Endothelial cell of umbilical vein (primary cell): ENCODE results near the gene SIAH3. TPM values are rescaled to one million over a fixed set of nuclear protein-coding genes. Genes with fewer than 3 reads are reported as not detected.
A peak's percentile ranks its signal among the peaks of the same experiment; 100 is the strongest.

Experiments used
- BruUV-seq: library from RNA; stranded (reverse); fragments of 400-500 nt; replicated peaks from 2 replicates; lab custom pipeline; 2021; lab: Mats Ljungman, UMichigan
- CTCF ChIA-PET: fragments of 300-600, 350-600 bp; sonication (Branson Sonifier 250); formaldehyde crosslinking; loops from one replicate; lab custom pipeline; 2021; ENCODE audit warnings: antibody characterized with exemption, inconsistent platforms; lab: Charles Lee
- POLR2A ChIA-PET: fragments of 300-600, 350-600 bp; sonication (Branson Sonifier 250); formaldehyde crosslinking; loops from one replicate; lab custom pipeline; 2021; ENCODE audit warnings: antibody characterized with exemption, inconsistent platforms; lab: Charles Lee
- DNase-seq: peaks from one replicate; pipeline ENCODE4 v3.0.0-alpha.2; 2011; ENCODE audit warnings: low read depth, low spot score
- FAIRE-seq: peaks from 2 replicates; lab custom pipeline; 2011; peaks lifted over from hg19 to GRCh38; lab: Jason Lieb, UNC
- H2AFZ ChIP-seq: 2 replicates; pipeline ENCODE4 v1.6.0; 2012; ENCODE audit warnings: low read depth, low read length, control low read depth, inconsistent platforms
- H3K27ac ChIP-seq: 2 replicates; pipeline ENCODE4 v1.5.1; 2011; ENCODE audit warnings: low read depth, mild to moderate bottlenecking, control low read depth, low read length, moderate library complexity; ENCODE audit not compliant: insufficient read depth
- H3K27me3 ChIP-seq, 2 experiments: 2 replicates each; pipeline versions ENCODE4 v1.6.0 to v1.6.1; 2011; ENCODE audit warnings: low read length in 2 of 2, mixed read lengths in 1 of 2; ENCODE audit not compliant: control insufficient read depth in 2 of 2, insufficient read depth in 2 of 2
- H3K36me3 ChIP-seq, 2 experiments: 2 replicates in 1 of 2; 3 replicates in 1 of 2; pipeline ENCODE4 v1.5.1; 2011; ENCODE audit warnings: low read length in 2 of 2, mild to moderate bottlenecking in 1 of 2, moderate library complexity in 1 of 2; ENCODE audit not compliant: control insufficient read depth in 2 of 2, insufficient read depth in 2 of 2; ENCODE audit errors: extremely low read depth in 1 of 2
- H3K4me1 ChIP-seq: 3 replicates; pipeline ENCODE4 v1.5.1; 2011; ENCODE audit warnings: mild to moderate bottlenecking, low read length; ENCODE audit not compliant: control insufficient read depth, insufficient read depth; ENCODE audit errors: extremely low read depth
- H3K4me2 ChIP-seq: 2 replicates; pipeline ENCODE4 v1.6.1; 2011; ENCODE audit warnings: low read length, control low read depth, mixed read lengths; ENCODE audit not compliant: insufficient read depth
- H3K4me3 ChIP-seq, 3 experiments: fragments of 200-600 bp in 1 of 3; sonication (generic), shearing (Covaris generic) in 1 of 3; replicated peaks in 1 of 3; 2 replicates each; pipeline ENCODE4 v1.5.1; 2011 to 2016; ENCODE audit warnings: control low read depth in 3 of 3, low read length in 3 of 3, mild to moderate bottlenecking in 2 of 3, inconsistent platforms in 1 of 3, low read depth in 1 of 3, moderate library complexity in 1 of 3; ENCODE audit not compliant: insufficient read depth in 1 of 3
- H3K79me2 ChIP-seq: 2 replicates; pipeline ENCODE4 v1.6.0; 2012; ENCODE audit warnings: low read length, inconsistent platforms; ENCODE audit not compliant: control insufficient read depth, insufficient read depth
- H3K9ac ChIP-seq: replicated peaks from 2 replicates; pipeline ENCODE3; 2011; ENCODE audit warnings: low read length, control low read depth; ENCODE audit not compliant: insufficient read depth; ENCODE audit errors: extremely low read depth
- H3K9me1 ChIP-seq: replicated peaks from 3 replicates; pipeline ENCODE4 v1.6.0; 2011; ENCODE audit warnings: mild to moderate bottlenecking, low read length; ENCODE audit not compliant: control insufficient read depth, insufficient read depth; ENCODE audit errors: extremely low read depth
- H3K9me3 ChIP-seq: replicated peaks from 2 replicates; pipeline ENCODE4 v1.5.1; 2012; ENCODE audit warnings: low read length, inconsistent platforms; ENCODE audit not compliant: control insufficient read depth, insufficient read depth
- H4K20me1 ChIP-seq: replicated peaks from 2 replicates; pipeline ENCODE3; 2011; ENCODE audit warnings: mild to moderate bottlenecking, low read length; ENCODE audit not compliant: control insufficient read depth, insufficient read depth; ENCODE audit errors: extremely low read depth
- CTCF ChIP-seq, 2 donors: IDR thresholded peaks; 1 replicate in 1 of 2; 2 replicates in 1 of 2; pipeline ENCODE4 v1.5.1; 2011; ENCODE audit warnings: low read length in 2 of 2, mild to moderate bottlenecking in 2 of 2, moderate library complexity in 2 of 2, control low read depth in 1 of 2, inconsistent platforms in 1 of 2, low read depth in 1 of 2; ENCODE audit not compliant: insufficient read depth in 1 of 2; ENCODE audit errors: extremely low read depth in 1 of 2
- FOS ChIP-seq: IDR thresholded peaks from 2 replicates; pipeline ENCODE4 v1.6.1; 2011; ENCODE audit warnings: mild to moderate bottlenecking, low read length, moderate library complexity, borderline replicate concordance; ENCODE audit not compliant: insufficient read depth
- JUN ChIP-seq: IDR thresholded peaks from 2 replicates; pipeline ENCODE4 v1.6.1; 2011; ENCODE audit warnings: borderline replicate concordance, low read depth; ENCODE audit not compliant: insufficient read length, insufficient read depth
- MAX ChIP-seq: IDR thresholded peaks from 2 replicates; pipeline ENCODE4 v1.6.1; 2011; ENCODE audit not compliant: insufficient read depth, insufficient read length
- dilution Hi-C: fragments of 300-500 bp; cut with MboI; formaldehyde crosslinking; loops from one replicate; pipeline ENCODE4 v1.15.0; 2019; ENCODE audit warnings: low sequenced_read_pairs; ENCODE audit not compliant: extremely low pct_ligation_motif_present
- intact Hi-C: fragments of 100-400 bp; cut with micrococcal nuclease; formaldehyde crosslinking; loops from one replicate; pipeline ENCODE4 v1.10.0; 2022
- polyA plus RNA-seq, 4 experiments: library from polyadenylated mRNA; depleted of rRNA in 3 of 4; stranded (reverse) in 3 of 4; unstranded in 1 of 4; fragments of >200 nt; gene quantifications; 2 replicates each; pipeline versions ENCODE4 v1.2.1 to v1.2.3, GENCODE V29; 2011 to 2012; ENCODE audit warnings: missing spikeins in 1 of 4
- small RNA-seq: library from RNA; depleted of rRNA; stranded (forward); fragments of <200 nt; gene quantifications from one replicate; pipeline ENCODE3, GENCODE V24; 2012; ENCODE audit warnings: low replicate concordance, low read depth; ENCODE audit not compliant: insufficient read depth, insufficient read length
- total RNA-seq: library from RNA; stranded (reverse); gene quantifications from 2 replicates; pipeline ENCODE4 v1.2.3, GENCODE V29; 2021

The SIAH3 gene
- total and polyA plus RNA-seq, 2 donors (not counting 3 experiments of a cell fraction or from before 2014, with no cell fraction given): 0.03 TPM; not detected in 1

DNA sequence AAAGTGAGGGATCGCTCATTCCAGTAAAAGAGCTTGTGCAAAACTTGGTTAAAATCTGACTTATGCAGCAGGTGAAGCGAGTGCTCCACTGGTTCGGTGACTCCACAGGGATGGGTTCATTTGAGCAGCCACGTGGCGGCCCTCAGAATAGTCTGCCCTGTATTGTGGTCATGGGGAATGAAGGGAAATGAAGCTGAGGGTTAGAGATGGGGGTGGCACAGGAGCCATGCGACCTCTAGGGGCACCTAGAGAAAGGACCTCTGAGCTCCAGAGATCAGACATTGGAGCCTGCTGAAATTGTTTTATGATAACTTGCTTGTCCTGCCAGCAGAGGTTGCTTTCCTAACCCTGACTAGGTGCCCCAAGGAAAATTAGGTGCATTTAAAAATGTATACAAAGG lies 122.8 kb downstream of the SIAH3 start:
- dilution Hi-C loops (no loop called here), intact Hi-C loops (loop anchor here (5.0 kb wide), 1 partner anchor 356 kb away; no protein-coding TSS in a partner anchor)
- CTCF ChIA-PET: interaction anchor here (0.6 to 1.0 kb wide), 3 partner anchors 38 to 398 kb away, joined by 3 to 5 read pairs (median 3); no protein-coding TSS in a partner anchor
- no peak overlapping the region for H3K4me2 ChIP-seq
- no peaks in the 10 kb centered on the region for H3K4me1 ChIP-seq
- no peaks in the 10 kb centered on the region for H3K79me2 ChIP-seq
- TF ChIP-seq MAX (no peak), JUN (no peak), CTCF (IDR thresholded peaks at IDR 0.05; ENCODE audit: extremely low read depth in 1 of 2, insufficient read depth in 1 of 2, low read depth in 1 of 2, low read length in 2 of 2) (peak in 1 of 2 donors; percentile 27), FOS (no peak)
- H3K36me3 ChIP-seq: no peaks in the 10 kb centered on the region
- H3K27ac ChIP-seq: no peak overlapping the region
- FAIRE-seq (no peak), DNase-seq (no peak)
- no peak overlapping the region for H3K9ac ChIP-seq
- no peaks in the 10 kb centered on the region for H3K9me3 ChIP-seq
- H2AFZ ChIP-seq: no peak overlapping the region
- POLR2A ChIA-PET: no interaction called here
- no peak overlapping the region for H3K4me3 ChIP-seq
- no peaks in the 10 kb centered on the region for H4K20me1 ChIP-seq
- no TSS peak for BruUV-seq
- H3K9me1 ChIP-seq: no peaks in the 10 kb centered on the region
- H3K27me3 ChIP-seq: peaks cover 0 to 8% of the 10 kb centered on the region in 2 experiments

Small RNAs within 50 kb of the gene (small RNA-seq; reads per million reads assigned to genes)
- gene RF00017: not detected

Other genes starting within 250 kb of the SIAH3 start
- gene ERICH6B, start 236.0 kb downstream of the SIAH3 start, total RNA-seq: not detected in 2 replicates
- gene ERICH6B, start 236.0 kb downstream of the SIAH3 start, polyA plus RNA-seq: not detected in 2 replicates
- gene CBY2, start 149.4 kb downstream of the SIAH3 start, total RNA-seq: not detected in 2 replicates
- gene CBY2, start 149.4 kb downstream of the SIAH3 start, polyA plus RNA-seq: not detected in 2 replicates
- 32.0 and 36.6 TPM in 2 replicates for gene ZC3H13, start 201.0 kb upstream of the SIAH3 start, total RNA-seq
- gene ZC3H13, start 201.0 kb upstream of the SIAH3 start, polyA plus RNA-seq: 2.5 and 3.8 TPM in 2 replicates